Measurements from ENCODE around the gene HDC.

HDC gene, protein sequence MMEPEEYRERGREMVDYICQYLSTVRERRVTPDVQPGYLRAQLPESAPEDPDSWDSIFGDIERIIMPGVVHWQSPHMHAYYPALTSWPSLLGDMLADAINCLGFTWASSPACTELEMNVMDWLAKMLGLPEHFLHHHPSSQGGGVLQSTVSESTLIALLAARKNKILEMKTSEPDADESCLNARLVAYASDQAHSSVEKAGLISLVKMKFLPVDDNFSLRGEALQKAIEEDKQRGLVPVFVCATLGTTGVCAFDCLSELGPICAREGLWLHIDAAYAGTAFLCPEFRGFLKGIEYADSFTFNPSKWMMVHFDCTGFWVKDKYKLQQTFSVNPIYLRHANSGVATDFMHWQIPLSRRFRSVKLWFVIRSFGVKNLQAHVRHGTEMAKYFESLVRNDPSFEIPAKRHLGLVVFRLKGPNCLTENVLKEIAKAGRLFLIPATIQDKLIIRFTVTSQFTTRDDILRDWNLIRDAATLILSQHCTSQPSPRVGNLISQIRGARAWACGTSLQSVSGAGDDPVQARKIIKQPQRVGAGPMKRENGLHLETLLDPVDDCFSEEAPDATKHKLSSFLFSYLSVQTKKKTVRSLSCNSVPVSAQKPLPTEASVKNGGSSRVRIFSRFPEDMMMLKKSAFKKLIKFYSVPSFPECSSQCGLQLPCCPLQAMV

DNA sequence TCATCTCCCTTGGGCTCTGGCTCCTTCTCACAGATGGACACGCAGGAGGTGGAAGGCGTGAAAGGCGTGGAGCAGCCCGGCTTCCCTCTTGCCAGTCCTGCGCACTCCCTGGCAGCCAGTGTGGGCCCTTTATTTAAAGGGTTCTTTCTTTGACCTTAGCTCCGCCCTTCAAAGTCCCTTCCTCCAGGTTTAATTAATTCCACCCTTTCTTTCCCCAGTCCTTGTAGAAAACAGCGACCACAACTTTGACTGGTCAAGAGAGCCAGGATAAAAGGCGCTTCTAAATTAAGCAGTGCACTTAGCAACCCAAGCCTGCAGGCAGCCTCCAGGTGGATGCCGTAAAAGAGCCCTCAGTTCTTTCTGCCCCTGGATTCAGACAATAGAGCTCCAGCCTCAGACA, at the start of gene HDC:
Gene HDC (minus strand): TSS at position 107 of the 400 bp plus-strand sequence. CDS start 103 bp downstream, at position 4.
- in situ Hi-C loops (cut with MboI; ENCODE audit: low sequenced_read_pairs) = no loop called here

DNA sequence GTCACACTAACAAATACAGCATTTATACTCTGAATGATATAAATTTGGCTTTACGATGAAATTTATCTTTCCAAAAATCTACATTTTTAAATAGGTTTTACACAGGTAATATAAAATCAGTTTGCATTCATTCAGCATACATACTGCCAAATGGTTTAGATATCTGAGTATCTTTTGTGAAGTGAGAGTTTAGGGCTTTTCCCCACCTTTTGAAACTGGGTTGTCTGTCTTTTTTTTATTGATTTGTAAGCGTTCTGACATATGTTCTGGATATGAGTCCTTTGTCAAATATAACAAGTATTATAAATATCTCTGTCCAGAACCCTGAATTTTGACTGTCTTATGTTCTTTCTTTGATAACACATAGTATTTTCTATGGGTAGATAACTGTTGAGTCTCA, 47.1 kb upstream of the HDC start:
- in situ Hi-C loops (cut with MboI; ENCODE audit: low sequenced_read_pairs) = loop anchor here (25.0 kb wide), 2 partner anchors 425 to 1075 kb away; no protein-coding TSS in a partner anchor

DNA sequence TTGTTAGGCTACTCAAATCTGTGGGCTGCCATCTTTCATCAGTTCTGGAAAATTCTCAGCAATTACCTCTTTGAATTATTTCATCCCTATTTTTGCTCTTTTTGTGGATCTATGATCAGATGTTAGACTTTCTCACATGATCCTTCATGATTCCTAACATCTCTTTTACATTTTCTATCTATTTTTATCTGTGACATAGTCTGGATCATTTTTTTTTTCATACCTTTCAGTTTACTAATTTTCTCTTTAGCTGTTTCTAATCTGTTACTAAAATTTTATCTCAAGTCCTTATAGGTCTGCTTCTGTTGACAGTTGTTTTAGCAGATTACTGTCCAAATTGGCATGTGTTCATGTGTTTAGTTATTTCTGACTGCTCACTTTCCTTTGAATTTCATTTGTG, 42.3 kb upstream of the HDC start:
- in situ Hi-C loops (cut with MboI; ENCODE audit: low sequenced_read_pairs) = loop anchor here (25.0 kb wide), 2 partner anchors 420 to 1070 kb away; no protein-coding TSS in a partner anchor

DNA sequence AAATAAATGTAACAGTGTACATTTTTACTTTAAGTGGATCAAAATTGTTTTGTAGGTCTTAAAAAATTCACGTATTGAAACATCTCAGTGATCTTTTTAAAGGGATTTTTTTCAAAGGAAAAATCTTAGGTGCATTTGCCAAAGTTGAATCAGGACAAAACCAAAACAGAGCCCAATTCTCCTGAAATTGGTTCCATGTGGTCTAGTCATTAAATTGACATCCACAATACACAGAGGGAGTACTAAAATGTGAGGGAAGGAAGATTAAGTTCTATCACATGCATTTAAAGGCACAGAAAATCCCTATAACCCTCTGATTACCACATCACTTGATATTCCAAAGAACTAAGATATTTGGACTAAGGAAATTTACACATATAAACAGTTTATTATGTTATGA, 39.3 kb upstream of the HDC start:
- in situ Hi-C loops (cut with MboI; ENCODE audit: low sequenced_read_pairs) = loop anchor here (25.0 kb wide), 2 partner anchors 418 to 1068 kb away; no protein-coding TSS in a partner anchor

DNA sequence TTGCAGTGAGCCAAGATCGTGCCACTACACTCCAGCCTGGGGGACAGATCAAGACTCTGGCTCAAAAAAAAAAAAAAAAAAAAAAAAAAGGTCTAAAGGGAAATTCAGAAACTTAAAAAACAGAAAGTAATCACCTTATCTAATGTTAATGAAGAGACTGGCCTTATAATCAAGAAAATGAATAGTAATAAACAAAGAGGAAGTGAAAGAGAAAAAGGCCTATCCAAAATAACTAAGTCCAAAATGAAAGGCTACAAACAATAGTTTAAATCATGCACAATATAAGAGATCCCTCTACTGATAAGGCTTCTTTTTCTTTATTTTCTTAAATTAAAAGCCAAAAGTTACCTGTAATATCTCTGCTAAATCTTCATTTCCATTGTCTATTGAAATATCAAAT, 37.1 kb upstream of the HDC start:
- in situ Hi-C loops (cut with MboI; ENCODE audit: low sequenced_read_pairs) = loop anchor here (25.0 kb wide), 2 partner anchors 415 to 1065 kb away; no protein-coding TSS in a partner anchor

DNA sequence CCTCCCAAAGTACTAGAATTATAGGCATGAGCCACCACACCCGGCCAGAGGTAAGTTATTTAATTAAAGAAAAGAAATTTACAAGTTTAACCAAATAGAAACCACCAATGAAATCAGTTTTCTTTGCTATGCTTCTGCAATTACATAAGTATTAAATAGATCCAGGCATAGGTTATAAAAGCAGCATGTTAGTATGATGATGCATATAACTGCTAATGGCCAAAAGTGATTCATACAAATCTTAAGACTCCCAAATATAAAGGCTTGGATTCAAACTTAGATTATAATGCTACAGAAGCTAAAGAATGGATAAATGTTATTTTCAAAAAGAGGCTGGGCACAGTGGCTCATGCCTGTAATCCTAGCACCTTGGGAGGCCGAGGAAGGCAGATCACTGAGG, 32.8 kb upstream of the HDC start:
- in situ Hi-C loops (cut with MboI; ENCODE audit: low sequenced_read_pairs) = no loop called here

DNA sequence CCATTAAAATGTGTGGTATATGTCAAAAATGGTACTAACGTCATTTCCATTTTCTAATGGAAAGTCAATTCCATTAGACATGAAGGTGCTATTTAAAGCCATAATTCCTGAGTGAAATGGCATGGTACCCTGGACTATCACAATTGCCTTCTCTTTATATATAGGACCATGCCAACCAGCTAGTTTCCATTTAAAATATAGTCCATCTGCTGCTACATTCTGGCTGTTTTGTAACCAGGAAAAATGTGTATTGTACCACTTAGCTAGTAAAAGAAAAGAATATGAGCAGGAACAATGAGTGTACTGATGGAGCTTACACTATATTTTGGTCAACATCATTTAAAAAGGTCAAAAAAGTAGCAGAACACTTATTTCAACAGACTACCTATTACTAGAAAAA, 30.4 kb upstream of the HDC start:
- in situ Hi-C loops (cut with MboI; ENCODE audit: low sequenced_read_pairs) = no loop called here

DNA sequence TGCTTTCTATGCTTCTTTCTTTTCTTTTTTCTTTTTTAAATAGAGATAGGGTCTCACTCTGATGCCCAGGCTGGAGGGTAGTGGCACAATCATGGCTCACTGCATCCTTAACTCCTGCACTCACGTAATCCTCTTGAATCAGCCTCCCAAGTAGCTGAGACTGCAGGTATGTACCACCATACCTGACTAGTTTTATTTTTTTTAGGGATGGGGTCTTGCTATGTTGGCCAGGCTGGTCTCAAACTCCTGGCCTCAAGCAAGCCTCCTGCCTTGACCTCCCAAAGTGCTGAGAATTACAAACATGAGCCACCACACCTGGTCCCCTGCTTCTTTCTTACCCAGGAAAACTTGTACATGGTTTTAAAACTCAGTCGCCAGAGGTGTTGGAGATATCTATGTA, 24.2 kb upstream of the HDC start:
- in situ Hi-C loops (cut with MboI; ENCODE audit: low sequenced_read_pairs) = no loop called here

DNA sequence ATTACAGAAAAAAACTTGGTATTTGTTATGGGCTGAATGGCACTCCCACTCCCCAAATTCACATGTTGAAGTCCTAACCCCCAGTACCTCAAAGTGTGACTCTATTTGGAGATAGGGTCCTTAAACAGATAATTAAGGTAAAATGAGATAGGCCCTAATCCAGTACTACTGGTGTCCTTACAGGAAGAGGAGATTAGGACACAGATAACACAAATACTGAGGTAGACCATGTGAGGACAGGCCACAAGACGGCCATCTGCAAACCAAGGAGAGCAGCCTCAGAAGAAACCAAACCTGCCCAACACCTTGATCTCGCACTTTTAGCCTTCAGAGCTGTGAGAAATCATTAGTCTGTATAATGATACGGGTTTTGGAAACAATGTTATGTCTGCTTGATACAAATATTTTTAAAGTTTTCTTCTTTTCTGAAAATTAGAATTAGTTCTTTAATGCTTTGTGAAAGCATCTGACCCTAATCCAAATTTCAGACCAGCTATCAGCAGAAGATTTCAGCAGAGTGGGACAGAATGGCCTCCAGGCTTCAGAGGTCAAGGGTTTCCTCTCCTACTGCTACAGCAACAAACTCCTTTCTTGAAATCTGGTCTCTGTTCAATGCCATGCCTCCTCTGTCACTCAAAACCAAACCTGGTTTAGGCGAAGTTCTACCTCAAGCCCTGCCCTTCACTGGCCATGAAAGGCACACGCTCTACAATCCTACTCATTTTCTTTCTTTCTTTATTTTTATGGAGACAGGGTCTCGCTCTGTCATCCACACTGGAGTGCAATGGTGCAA, 22.0 kb upstream of the HDC start:
- in situ Hi-C loops (cut with MboI; ENCODE audit: low sequenced_read_pairs) = no loop called here

DNA sequence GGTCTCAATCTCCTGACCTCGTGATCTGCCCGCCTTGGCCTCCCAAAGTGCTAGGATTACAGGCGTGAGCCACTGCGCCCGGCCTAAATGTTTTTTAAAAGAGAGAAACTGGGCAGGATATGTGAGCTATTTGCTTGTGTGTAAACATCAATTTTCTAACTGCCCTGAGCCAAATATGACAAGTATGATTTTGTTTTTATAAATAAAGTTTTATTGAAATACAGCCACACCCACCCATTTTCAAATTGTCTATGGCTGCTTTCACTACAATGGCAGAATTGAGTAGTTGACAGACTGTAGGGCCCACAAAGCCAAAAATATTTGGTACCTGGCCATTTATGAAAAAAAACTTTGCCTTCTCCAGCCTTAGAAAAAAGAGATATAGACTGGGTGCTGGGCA, 15.9 kb upstream of the HDC start:
- in situ Hi-C loops (cut with MboI; ENCODE audit: low sequenced_read_pairs) = no loop called here

DNA sequence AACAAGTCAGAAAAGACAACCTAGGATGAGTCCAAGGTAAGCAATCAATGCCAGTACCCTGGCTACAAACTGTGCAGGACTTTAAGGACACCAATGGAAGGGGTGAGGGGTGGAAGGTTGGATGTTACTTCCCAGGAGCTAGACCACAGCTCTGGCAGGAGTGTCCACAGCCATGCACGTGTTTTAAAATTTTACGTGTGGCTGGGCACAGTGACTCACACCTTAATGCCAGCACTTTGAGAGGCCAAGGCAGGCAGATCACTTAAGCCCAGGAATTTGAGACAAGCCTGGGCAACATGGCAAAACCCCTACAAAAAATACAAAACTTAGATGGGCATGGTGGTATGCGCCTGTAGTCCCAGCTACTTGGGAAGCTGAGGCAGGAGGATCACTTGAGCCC, 14.7 kb upstream of the HDC start:
- in situ Hi-C loops (cut with MboI; ENCODE audit: low sequenced_read_pairs) = no loop called here

DNA sequence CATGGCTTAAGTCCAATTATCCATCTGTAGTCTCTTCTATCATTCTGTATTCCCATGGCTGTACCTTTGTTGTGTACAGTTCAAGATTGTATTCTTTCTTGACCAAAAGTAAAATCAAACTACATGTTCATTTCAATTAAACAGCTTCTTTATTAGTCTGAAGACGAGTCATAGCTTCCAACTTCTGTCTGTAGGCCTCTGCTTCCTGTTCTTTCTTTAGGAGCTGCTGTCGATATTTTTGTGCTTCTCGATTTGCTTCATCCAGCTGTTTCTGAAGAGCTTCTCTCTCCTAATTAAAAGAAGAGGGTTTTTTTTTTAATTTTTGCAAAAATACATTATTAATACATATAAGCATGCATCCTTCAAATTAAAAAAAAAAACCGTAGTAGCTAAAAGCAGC, 13.0 kb upstream of the HDC start:
- in situ Hi-C loops (cut with MboI; ENCODE audit: low sequenced_read_pairs) = no loop called here

DNA sequence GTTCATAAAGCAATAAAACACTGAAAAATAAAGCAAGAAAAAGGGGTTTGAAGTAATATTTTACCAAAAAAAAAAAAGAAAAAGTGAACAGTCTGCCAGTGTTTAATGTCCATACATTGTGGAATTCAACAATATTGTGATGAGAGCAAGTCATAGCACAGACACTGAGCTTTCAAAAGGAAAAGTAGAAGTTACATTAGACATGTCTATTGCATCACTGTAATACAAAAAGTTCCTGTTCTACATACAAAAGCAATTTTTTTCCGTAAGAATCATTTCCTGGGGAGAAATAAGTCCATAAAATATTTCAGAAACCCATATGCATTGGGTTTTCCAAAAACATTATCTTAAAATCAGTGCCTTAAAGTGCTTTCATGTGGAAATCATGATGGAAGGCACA, 11.8 kb upstream of the HDC start:
- in situ Hi-C loops (cut with MboI; ENCODE audit: low sequenced_read_pairs) = no loop called here

DNA sequence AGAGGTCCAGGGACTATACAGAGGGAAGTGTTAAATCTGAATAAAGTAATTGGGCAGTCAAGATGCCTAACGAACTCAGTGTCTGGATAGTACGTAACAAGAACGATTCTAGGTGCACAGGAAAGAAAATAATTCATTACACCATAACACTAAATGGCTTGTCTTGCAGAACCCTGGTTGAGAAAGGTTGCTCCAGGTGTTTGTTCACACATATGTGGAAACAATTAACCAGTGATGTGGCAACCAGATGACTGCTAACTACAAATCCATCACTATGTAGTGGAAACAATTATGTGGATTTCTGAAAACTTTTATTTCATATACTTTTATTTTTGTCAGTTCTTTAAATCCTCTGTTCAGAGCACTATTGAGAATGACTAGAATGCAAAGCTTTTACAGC, 10.4 kb upstream of the HDC start:
- in situ Hi-C loops (cut with MboI; ENCODE audit: low sequenced_read_pairs) = no loop called here

DNA sequence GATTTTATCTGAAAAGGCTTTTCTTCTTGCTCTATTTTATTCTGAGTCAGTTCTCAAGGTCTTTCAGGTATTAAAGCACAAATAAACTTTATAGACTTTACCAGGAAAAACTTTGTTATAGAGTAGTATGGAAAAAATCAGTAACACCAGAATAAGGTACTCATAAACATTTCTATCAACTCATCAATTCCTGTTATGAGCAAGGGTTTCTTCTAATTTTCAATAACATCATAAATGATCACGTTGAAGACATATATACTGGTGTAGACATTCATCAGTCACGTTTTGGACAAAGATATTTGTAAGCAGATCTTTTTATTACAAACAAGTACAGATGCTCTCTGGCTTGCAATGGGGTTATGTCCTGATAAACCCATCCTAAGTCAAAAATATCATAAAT, 9.6 kb upstream of the HDC start:
- in situ Hi-C loops (cut with MboI; ENCODE audit: low sequenced_read_pairs) = no loop called here

DNA sequence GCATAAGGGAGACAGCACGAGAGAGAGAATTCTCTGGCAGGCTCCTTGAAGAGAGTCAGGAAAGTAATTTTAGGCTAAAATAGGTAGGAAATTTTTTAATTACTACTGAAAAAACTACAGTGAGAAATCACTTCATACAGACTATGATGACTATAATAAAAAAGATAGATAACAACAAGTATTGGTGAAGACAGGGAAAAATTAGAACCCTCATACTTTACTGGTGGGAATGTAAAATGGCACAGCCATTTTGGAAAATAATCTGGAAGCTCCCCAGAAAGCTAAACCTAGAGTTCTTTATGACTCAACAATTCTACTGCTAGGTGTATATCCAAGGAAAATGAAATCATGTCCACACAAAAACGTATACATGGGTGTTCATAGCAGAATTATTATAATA, 2.1 kb upstream of the HDC start:
- in situ Hi-C loops (cut with MboI; ENCODE audit: low sequenced_read_pairs) = no loop called here

DNA sequence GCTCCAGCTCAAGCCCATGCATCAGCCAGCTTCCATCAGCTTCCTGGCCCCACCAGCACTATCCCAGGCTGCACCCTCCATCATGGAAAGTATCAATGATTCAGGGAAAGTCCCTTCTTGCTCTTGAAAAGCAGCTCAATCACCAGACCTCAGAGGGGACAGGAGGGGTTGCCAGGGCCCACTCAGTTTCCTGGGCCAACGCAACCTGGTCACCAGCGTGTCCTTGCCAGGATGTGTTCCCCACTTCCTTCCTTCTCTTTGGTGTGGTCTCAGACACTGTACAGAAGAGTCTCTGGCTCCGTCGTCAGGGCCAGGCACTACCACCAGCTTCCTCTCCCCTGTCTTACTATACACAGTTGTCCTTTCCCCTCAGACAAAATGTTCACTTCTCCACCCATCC, 3.0 kb downstream of the HDC start:
- in situ Hi-C loops (cut with MboI; ENCODE audit: low sequenced_read_pairs) = no loop called here

DNA sequence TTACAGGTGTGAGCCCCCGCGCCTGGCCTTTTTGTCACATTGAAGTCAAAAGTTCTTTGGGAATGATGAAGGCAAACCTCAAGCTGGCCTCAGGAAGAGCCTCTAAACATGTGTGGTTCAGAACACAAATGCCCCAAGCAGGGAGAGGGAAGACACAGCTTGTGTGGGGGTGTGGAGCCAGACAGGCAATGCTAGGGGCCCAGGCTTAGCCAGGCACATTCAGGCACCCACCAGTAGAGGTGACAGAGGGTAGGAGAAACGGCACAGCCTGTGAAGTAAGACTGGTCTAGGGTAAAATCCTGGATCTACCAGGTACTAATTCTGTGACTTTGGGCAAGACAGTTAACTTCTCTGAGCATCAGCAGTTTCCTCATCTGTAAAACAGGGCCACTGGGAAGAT, 3.5 kb downstream of the HDC start:
- in situ Hi-C loops (cut with MboI; ENCODE audit: low sequenced_read_pairs) = no loop called here

DNA sequence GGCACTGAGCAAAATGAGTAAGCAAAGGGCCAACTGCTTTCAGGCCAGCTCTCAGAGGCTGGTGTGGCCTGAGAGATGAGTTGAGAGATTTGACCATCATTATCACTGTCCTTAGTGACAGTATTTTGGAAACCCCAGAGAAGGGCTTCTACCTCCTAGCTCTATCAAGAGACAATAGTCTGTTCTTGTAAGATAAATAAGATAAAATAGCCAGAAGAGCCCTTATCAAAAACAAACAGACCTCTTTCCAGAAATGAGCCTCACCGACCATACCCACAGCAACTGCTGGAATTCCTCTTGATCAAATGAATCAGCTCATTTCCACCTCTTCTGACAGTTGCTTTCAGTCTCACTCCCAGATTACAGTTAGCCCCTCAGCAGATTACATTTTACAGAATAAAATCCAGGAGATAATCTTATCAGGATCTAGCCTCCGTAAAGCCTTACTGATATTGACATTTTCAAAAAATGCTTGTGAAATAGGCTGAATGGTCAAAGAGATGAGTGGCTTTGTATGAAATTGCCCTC, 4.5 kb downstream of the HDC start:
- in situ Hi-C loops (cut with MboI; ENCODE audit: low sequenced_read_pairs) = no loop called here

DNA sequence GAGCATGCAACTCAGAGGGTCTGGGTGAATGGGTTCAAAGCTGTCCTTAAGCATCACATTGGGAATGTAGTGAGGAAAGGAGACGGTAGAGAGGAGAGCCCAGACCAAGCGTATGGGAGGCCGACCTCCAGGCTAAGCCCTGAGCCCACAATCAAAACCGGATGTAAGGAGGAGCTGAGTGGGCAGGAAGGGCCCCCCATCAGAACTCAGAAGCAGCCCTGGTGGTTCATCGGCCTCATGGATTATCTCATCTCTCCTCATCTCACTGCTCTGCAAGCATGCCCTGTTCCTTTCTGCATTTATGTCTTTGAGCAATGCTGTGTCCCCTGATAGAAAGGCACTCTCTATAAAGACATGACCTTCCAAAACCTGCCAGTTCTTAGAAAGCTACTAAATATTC, 6.2 kb downstream of the HDC start:
- in situ Hi-C loops (cut with MboI; ENCODE audit: low sequenced_read_pairs) = no loop called here

DNA sequence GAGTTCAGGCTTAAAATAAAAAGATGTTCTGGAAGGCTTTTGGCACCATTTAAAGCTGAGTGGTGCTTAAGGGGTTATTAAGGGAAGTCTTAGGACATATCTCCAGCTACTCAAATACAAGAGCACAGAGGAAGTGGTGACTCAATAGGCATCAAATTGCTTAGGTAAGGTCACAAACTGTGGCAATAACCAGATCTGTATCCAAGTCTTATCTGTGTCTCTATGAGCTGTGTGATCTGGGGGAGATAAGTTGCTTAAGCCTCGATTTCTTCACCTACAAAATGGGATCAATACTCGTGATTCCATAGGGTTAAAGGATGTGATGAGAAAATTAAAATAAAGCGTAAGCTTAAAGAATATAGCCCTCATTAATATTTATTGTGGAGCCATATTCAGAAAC, 7.6 kb downstream of the HDC start:
- in situ Hi-C loops (cut with MboI; ENCODE audit: low sequenced_read_pairs) = no loop called here
